ENCODE results near the gene C12orf56.
"Not testable (repeated sequence)": the region's sequence is repeated elsewhere in the genome, so short reads cannot be mapped to it uniquely, and the experiment has no call there.

The C12orf56 gene

GRCh38 chr12:64325055-64325454, 65.5 kb downstream of the C12orf56 start:
- TF ChIP-seq CTCF (IDR thresholded peaks at IDR 0.05; ENCODE audit: insufficient read depth, low read depth, low read length, missing control alignments), result no peak
- no peak for DNase-seq (ENCODE audit: low read depth)

GRCh38 chr12:64323476-64324225, 66.9 kb downstream of the C12orf56 start:
- DNase-seq (ENCODE audit: low read depth), result no peak
- no peak overlapping the region for H3K4me3 ChIP-seq (ENCODE audit: low read length)
- TF ChIP-seq CTCF (IDR thresholded peaks at IDR 0.05; ENCODE audit: insufficient read depth, low read depth, low read length, missing control alignments), result no peak

More at GRCh38 chr12:64325055-64325454, 65.5 kb downstream of the C12orf56 start:
- no peak overlapping the region for H3K4me3 ChIP-seq (ENCODE audit: low read length)

GRCh38 chr12:64323006-64323405, 67.6 kb downstream of the C12orf56 start:
- TF ChIP-seq CTCF (IDR thresholded peaks at IDR 0.05; ENCODE audit: insufficient read depth, low read depth, low read length, missing control alignments), result no peak
- no peak for DNase-seq (ENCODE audit: low read depth)
- no peak overlapping the region for H3K4me3 ChIP-seq (ENCODE audit: low read length)

GRCh38 chr12:64320611-64321010, 69.9 kb downstream of the C12orf56 start:
- no peak for TF ChIP-seq CTCF (IDR thresholded peaks at IDR 0.05; ENCODE audit: insufficient read depth, low read depth, low read length, missing control alignments)
- no peak overlapping the region for H3K4me3 ChIP-seq (ENCODE audit: low read length)
- DNase-seq (ENCODE audit: low read depth), result no peak

- not testable (repeated sequence) for H3K4me3 ChIP-seq (ENCODE audit: low read length); DNase-seq (ENCODE audit: low read depth)
Observed at GRCh38 chr12:64319540-64320225, 70.9 kb downstream of the C12orf56 start.

GRCh38 chr12:64318605-64319004, 72.0 kb downstream of the C12orf56 start:
- no peak for TF ChIP-seq CTCF (IDR thresholded peaks at IDR 0.05; ENCODE audit: insufficient read depth, low read depth, low read length, missing control alignments)
- H3K4me3 ChIP-seq (ENCODE audit: low read length), result no peak overlapping the region

GRCh38 chr12:64311877-64312276, 78.7 kb downstream of the C12orf56 start:
- no peak for TF ChIP-seq CTCF (IDR thresholded peaks at IDR 0.05; ENCODE audit: insufficient read depth, low read depth, low read length, missing control alignments)
- H3K4me3 ChIP-seq (ENCODE audit: low read length), result no peak overlapping the region
- DNase-seq (ENCODE audit: low read depth), result no peak

More at GRCh38 chr12:64318605-64319004, 72.0 kb downstream of the C12orf56 start:
- peak; percentile 36 for DNase-seq (ENCODE audit: low read depth)

Measured in epithelial cell of esophagus (primary cell).